Measurements from ENCODE around the gene ENAH.

Gene ENAH

DNA sequence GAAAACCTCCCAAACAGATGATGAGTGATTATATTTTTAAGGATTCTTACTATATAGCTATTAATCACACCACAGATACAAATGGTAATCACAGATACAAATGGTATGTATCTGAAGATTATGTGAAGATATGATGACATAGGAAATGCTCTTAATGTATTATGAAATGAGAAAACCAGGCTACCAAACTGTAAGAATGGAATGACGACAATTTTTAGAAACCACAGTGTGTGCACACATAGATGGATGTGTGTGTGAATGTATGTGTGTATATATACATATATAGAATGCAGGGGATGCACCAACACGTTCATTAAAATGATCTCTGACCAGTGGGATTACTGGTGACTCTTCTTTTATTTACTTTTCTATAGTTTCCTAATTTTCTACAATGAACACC lies 21.5 kb upstream of the ENAH start:
- no peaks in the 10 kb centered on the region for H3K79me2 ChIP-seq (ENCODE audit: insufficient read depth, low read length)
- no peaks in the 10 kb centered on the region for H3K4me1 ChIP-seq (ENCODE audit: insufficient read depth, low read length, poor library complexity, severe bottlenecking)
- no peaks in the 10 kb centered on the region for H3K9me3 ChIP-seq (ENCODE audit: insufficient read depth, low read depth, low read length)
- no peak overlapping the region for H3K4me2 ChIP-seq (ENCODE audit: low read depth, low read length, poor library complexity, severe bottlenecking)
- TF ChIP-seq, protein P1, sequence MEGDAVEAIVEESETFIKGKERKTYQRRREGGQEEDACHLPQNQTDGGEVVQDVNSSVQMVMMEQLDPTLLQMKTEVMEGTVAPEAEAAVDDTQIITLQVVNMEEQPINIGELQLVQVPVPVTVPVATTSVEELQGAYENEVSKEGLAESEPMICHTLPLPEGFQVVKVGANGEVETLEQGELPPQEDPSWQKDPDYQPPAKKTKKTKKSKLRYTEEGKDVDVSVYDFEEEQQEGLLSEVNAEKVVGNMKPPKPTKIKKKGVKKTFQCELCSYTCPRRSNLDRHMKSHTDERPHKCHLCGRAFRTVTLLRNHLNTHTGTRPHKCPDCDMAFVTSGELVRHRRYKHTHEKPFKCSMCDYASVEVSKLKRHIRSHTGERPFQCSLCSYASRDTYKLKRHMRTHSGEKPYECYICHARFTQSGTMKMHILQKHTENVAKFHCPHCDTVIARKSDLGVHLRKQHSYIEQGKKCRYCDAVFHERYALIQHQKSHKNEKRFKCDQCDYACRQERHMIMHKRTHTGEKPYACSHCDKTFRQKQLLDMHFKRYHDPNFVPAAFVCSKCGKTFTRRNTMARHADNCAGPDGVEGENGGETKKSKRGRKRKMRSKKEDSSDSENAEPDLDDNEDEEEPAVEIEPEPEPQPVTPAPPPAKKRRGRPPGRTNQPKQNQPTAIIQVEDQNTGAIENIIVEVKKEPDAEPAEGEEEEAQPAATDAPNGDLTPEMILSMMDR (conservative IDR thresholded peaks at IDR 0.05; ENCODE audit: low read length), result no peak
- TF ChIP-seq EZH2phosphoT487 (IDR thresholded peaks at IDR 0.05; ENCODE audit: borderline replicate concordance), result no peak
- no peak overlapping the region for H3K9ac ChIP-seq (ENCODE audit: low read depth, low read length, poor library complexity, severe bottlenecking)
- H2AFZ ChIP-seq (ENCODE audit: low read length), result no peak overlapping the region
- no peaks in the 10 kb centered on the region for H4K20me1 ChIP-seq (ENCODE audit: insufficient read depth, low read length, poor library complexity, severe bottlenecking)
- H3K4me3 ChIP-seq (ENCODE audit: low read length, poor library complexity, severe bottlenecking), result no peak overlapping the region
- no peaks in the 10 kb centered on the region for H3K36me3 ChIP-seq (ENCODE audit: insufficient read depth, low read length)
- no peaks in the 10 kb centered on the region for H3K27me3 ChIP-seq (ENCODE audit: insufficient read depth, low read length, poor library complexity, severe bottlenecking)
- no peaks in the 10 kb centered on the region for H3K9me2 ChIP-seq (replicated peaks; ENCODE audit: low read depth, low read length)
- no peaks in the 10 kb centered on the region for H3F3A ChIP-seq (ENCODE audit: low read depth)

DNA sequence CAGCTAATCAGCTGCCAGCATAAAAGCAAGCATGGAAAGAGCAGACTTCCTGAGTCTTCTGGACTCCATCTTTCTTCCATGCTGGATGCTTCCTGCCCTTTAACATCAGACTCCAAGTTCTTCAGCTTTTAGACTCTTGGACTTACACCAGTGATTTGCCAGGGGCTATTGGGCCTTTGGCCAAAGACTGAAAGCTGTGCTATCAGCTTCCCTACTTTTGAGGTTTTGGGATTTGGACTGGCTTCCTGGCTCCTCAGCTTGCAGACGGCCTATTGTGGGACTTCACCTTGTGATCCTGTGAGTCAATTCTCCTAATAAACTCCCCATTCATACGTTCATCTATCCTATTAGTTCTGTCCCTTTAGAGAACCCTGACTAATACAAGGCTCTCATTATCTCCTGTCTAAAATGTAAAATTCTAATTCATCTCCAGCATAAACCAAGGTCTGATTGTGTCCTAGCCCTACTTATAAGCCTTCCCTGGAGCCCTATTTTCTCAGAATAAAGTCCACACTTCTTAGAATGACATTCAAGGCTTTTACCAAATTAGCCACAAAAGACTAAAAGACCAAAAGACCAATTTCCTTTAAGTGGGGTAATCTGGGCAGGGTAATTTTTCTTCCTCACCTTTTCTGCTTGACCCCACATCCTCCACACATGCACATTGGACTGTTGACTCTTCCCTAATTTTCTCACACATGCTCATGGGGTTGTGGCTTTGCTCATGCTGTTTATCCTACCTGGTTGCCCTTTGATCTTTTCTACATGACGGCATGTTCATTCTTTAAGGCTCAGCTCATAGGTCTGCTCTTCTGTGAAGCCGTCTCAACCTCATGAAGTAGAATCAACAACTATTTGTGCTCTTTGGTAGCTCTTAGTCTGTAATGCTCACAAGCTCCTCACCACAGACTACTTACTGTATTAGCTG lies 18.1 kb upstream of the ENAH start:
- no peak for TF ChIP-seq EZH2phosphoT487 (IDR thresholded peaks at IDR 0.05; ENCODE audit: borderline replicate concordance)
- TF ChIP-seq, protein P1 (conservative IDR thresholded peaks at IDR 0.05; ENCODE audit: low read length), result no peak
- Histone ChIP-seq H3K4me1 (ENCODE audit: insufficient read depth, low read length, poor library complexity, severe bottlenecking) (no peaks in the 10 kb centered on the region), H3K9me2 (replicated peaks; ENCODE audit: low read depth, low read length) (no peaks in the 10 kb centered on the region), H3K9ac (ENCODE audit: low read depth, low read length, poor library complexity, severe bottlenecking) (no peak overlapping the region), H3K36me3 (ENCODE audit: insufficient read depth, low read length) (no peaks in the 10 kb centered on the region), H3K4me2 (ENCODE audit: low read depth, low read length, poor library complexity, severe bottlenecking) (no peak overlapping the region), H3K27me3 (ENCODE audit: insufficient read depth, low read length, poor library complexity, severe bottlenecking) (no peaks in the 10 kb centered on the region), H3F3A (ENCODE audit: low read depth) (no peaks in the 10 kb centered on the region), H3K79me2 (ENCODE audit: insufficient read depth, low read length) (no peaks in the 10 kb centered on the region), H2AFZ (ENCODE audit: low read length) (no peak overlapping the region), H3K4me3 (ENCODE audit: low read length, poor library complexity, severe bottlenecking) (no peak overlapping the region), H3K9me3 (ENCODE audit: insufficient read depth, low read depth, low read length) (no peaks in the 10 kb centered on the region), H4K20me1 (ENCODE audit: insufficient read depth, low read length, poor library complexity, severe bottlenecking) (no peaks in the 10 kb centered on the region)

DNA sequence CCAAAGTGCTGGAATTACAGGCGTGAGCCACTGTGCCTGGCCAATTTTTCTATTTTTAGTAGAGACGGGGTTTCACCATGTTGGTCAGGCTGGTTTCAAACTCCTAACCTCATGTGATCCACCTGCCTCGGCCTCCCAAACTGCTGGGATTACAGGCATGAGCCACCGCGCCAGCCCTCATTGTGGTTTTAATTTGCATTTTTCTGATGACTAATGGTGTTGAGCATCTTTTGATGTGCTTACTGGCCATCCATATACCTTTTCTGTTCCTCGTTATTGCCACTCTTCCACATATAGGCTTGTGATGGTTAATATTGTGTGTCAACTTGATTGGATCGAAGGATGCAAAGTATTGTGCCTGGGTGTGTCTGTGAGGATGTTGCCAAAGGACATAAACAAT lies 17.4 kb upstream of the ENAH start:
- Histone ChIP-seq H3K9me3 (ENCODE audit: insufficient read depth, low read depth, low read length) (no peaks in the 10 kb centered on the region), H3K9ac (ENCODE audit: low read depth, low read length, poor library complexity, severe bottlenecking) (no peak overlapping the region), H3K4me3 (ENCODE audit: low read length, poor library complexity, severe bottlenecking) (no peak overlapping the region), H4K20me1 (ENCODE audit: insufficient read depth, low read length, poor library complexity, severe bottlenecking) (no peaks in the 10 kb centered on the region), H2AFZ (ENCODE audit: low read length) (no peak overlapping the region), H3F3A (ENCODE audit: low read depth) (no peaks in the 10 kb centered on the region), H3K9me2 (replicated peaks; ENCODE audit: low read depth, low read length) (no peaks in the 10 kb centered on the region), H3K27me3 (ENCODE audit: insufficient read depth, low read length, poor library complexity, severe bottlenecking) (no peaks in the 10 kb centered on the region), H3K36me3 (ENCODE audit: insufficient read depth, low read length) (no peaks in the 10 kb centered on the region), H3K4me1 (ENCODE audit: insufficient read depth, low read length, poor library complexity, severe bottlenecking) (no peaks in the 10 kb centered on the region), H3K4me2 (ENCODE audit: low read depth, low read length, poor library complexity, severe bottlenecking) (no peak overlapping the region), H3K79me2 (ENCODE audit: insufficient read depth, low read length) (no peaks in the 10 kb centered on the region)
- no peak for TF ChIP-seq EZH2phosphoT487 (IDR thresholded peaks at IDR 0.05; ENCODE audit: borderline replicate concordance)
- TF ChIP-seq, protein P1 (conservative IDR thresholded peaks at IDR 0.05; ENCODE audit: low read length), result no peak
